Stimulated activated effector memory CD8-positive, alpha-beta T cell treated with anti-CD3 and anti-CD28 coated beads, Interleukin-12 subunit alpha, Interleukin-12 subunit beta, amount 100 ng/mL, for 72 hours (primary cell): ENCODE results near the gene FOXN3.

ENCODE experiments used
- ATAC-seq: fragments of 150-1000 bp; cut with Tn5 transposase; 2 replicates; pipeline ENCODE4 v1.10.0; 2021
- DNase-seq, 2 donors: peaks; one replicate each; pipeline ENCODE4 v3.0.0; 2021 to 2022; ENCODE audit warnings: low spot score in 2 of 2
- H3K27ac Mint-ChIP-seq: one replicate; pipeline ENCODE4 v1.8.0; 2022; ENCODE audit warnings: mild to moderate bottlenecking, mixed read lengths
- H3K36me3 Mint-ChIP-seq: one replicate; pipeline ENCODE4 v1.8.0; 2022; ENCODE audit warnings: mild to moderate bottlenecking, mixed read lengths
- H3K4me1 Mint-ChIP-seq: one replicate; pipeline ENCODE4 v1.8.0; 2022; ENCODE audit warnings: mixed read lengths
- H3K4me3 Mint-ChIP-seq: one replicate; pipeline ENCODE4 v1.8.0; 2022; ENCODE audit warnings: mild to moderate bottlenecking, mixed read lengths
- H3K9me3 Mint-ChIP-seq: one replicate; pipeline ENCODE4 v1.8.0; 2022; ENCODE audit warnings: mixed read lengths

The FOXN3 gene

DNA sequence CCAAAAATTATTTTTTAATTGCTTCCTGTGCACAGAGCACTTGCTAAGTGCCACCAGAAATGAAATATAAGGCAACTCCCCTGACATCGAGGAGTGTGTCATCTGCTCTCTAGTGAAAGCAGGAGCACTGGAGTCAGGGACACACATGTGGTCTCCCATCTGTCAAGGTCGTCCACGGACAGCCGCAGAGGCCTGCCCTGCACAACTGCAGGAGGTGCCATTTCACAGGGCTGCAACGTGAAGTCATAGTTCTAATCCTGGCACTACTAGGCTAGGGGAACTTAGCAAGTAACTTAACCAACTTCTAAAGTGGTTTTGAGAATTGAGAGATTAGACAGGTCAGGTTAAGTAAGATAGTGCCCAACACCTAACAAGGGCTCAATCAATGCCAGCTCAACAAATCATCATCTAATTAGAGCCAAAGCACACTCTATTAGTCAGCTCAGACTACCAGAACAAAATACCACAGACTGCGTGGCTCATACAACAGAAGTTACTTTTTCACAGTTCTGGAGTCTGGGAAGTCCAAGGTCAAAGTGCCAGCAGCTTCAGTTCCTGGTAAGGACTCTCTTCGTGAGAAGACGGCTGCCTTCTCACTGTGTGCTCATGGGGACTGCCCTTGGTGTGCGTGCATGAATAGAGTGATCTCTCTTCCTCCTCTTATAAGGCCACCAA lies 30.7 kb downstream of the FOXN3 start:
- Mint-ChIP-seq H3K4me3 (peak overlapping the region; percentile 22), H3K36me3 (peaks cover 23% of the 10 kb centered on the region), H3K27ac (peak overlapping the region; percentile 74), H3K9me3 (no peaks in the 10 kb centered on the region), H3K4me1 (peaks cover 68% of the 10 kb centered on the region)
- DNase-seq, result peak in 1 of 2 donors; percentile 60
- peak; percentile 94 for ATAC-seq

DNA sequence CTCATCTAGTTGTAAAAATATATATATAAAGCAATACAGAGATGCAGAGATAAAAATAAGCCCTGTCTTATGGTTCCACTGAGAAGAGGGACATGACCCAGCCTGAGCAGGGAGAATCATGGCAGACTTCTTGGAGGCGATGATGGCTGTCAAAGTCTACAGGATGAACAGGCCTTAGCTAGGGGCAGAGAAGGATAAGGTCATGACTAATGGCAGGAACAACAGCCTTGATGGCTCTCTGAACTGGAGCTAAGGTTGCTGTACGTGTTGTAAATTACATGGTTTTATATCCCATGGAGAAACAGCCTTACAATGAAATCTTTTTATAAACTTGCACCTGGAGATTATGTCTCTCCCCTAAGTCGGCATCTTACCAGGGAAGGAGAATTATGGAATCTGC lies 32.4 kb downstream of the FOXN3 start:
- peaks cover 72% of the 10 kb centered on the region for H3K4me1 Mint-ChIP-seq
- peak overlapping the region; percentile 63 for H3K27ac Mint-ChIP-seq
- ATAC-seq (no peak), DNase-seq (no peak)
- no peak overlapping the region for H3K4me3 Mint-ChIP-seq
- H3K9me3 Mint-ChIP-seq, result peaks cover 2% of the 10 kb centered on the region
- peaks cover 23% of the 10 kb centered on the region for H3K36me3 Mint-ChIP-seq

DNA sequence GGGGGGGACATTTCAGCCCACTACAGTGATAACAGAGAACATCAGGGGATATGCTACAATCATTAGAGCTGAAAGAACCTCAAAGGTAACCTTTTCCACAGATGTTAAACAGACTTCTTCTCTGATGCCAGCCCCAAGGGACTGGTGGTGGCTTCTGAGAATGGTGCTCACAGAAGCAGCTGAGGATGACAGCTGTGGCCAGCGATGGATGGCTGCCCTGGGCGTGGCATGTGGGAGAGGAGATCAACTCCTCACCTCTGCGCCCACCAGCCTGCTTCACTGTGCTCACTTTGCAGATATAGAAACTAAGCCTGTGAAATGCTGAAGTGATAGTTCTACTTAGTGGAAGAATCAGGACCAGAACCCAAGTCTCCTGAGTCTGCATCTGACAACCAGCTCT lies 33.0 kb downstream of the FOXN3 start:
- peaks cover 23% of the 10 kb centered on the region for H3K36me3 Mint-ChIP-seq
- DNase-seq (no peak), ATAC-seq (peak; percentile 4)
- H3K4me1 Mint-ChIP-seq, result peaks cover 75% of the 10 kb centered on the region
- H3K9me3 Mint-ChIP-seq, result peaks cover 2% of the 10 kb centered on the region
- peak overlapping the region; percentile 63 for H3K27ac Mint-ChIP-seq
- H3K4me3 Mint-ChIP-seq, result no peak overlapping the region

DNA sequence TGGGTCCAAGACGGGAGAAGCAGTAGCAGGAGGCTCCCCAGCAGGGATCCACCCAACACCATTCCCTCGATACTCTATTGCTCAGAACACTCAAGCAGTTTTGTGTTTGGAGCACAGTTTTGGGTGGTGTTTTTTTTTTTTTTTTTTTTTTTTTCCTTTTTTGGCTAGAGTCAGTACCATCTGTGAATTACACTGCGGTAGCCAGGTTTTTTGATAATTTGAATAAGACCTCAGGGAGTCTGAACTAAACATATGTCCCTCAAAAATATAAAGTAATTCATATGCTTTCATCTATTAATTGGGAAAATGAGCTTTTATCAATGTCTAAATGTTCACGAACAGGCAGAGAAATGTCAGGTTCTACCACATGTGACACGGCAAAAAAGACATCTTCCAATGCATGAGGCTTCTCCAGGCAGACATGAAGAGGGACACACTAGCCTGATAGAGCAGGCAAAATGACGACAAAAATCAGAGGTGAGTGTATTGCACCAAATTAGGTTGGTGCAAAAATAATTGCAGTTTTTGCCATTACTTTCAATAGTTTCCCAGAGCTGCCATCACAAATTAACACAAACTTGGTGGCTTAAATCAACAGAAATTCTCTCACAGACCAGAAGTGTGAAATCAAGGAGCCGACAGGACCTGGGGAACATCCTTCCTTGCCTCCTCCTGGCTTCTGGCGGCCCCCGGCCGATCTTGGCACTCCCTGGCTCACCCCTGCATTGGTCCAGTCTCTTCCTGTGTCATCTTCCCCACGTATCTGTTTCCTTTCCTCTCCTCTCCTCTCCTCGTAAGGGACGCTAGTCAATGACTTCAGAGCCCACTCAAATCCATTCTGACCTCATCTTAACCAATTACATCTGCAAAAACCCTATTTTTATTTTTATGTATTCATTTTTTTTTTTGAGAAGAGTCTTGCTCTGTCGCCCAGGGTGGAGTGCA lies 33.9 kb downstream of the FOXN3 start:
- H3K36me3 Mint-ChIP-seq, result peaks cover 18% of the 10 kb centered on the region
- ATAC-seq, result no peak

GRCh38 chr14:89382487-89382886 lies 34.5 kb downstream of the FOXN3 start:
- peaks cover 2% of the 10 kb centered on the region for H3K9me3 Mint-ChIP-seq
- H3K4me3 Mint-ChIP-seq, result no peak overlapping the region
- DNase-seq, result no peak
- peaks cover 13% of the 10 kb centered on the region for H3K36me3 Mint-ChIP-seq
- H3K27ac Mint-ChIP-seq, result peak overlapping the region; percentile 30
- H3K4me1 Mint-ChIP-seq, result peaks cover 76% of the 10 kb centered on the region
- no peak for ATAC-seq

More for the DNA sequence above, 33.9 kb downstream of the FOXN3 start:
- Mint-ChIP-seq H3K27ac (peak overlapping the region; percentile 30), H3K9me3 (peaks cover 2% of the 10 kb centered on the region), H3K4me3 (no peak overlapping the region), H3K4me1 (peaks cover 76% of the 10 kb centered on the region)
- DNase-seq, result no peak

DNA sequence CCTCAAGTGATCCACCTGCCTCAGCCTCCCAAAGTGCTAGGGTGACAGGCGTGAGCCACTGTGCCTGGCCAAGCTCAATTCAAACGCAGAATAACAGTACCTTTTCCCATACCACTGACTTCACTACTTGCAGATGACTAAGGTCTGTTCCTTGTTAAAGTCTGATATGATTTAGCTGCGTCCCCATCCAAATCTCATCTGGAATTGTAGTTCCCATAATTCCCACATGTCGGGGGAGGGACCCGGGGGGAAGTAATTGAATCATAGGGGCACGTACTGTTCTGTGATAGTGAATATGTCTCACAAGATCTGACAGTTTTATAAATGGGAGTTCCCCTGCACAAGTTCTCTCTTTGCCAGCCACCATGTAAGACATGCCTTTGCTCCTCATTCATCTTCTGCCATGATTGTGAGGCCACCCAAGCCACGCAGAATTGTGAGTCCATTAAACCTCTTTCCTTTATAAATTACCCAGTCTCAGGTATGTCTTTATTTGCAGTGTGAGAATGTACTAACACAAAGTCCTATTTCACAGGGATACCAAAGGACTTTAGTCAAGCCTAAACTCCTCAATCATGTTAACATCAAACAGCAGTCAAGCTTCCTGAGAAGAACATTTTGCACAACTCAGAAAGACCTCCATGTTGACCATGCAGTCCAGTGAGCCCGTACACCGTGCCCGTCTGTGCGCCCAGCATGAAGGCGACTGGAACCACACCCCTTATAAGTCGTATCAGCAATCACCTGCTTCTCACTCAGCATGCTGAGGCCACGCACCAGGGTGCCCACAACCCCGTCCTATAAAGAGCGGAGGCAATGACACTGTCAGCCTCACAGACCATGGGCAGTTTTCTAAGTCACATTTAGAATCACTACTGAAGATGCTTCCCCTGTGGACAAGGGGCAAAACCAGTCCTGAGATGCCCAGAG lies 36.9 kb downstream of the FOXN3 start:
- Mint-ChIP-seq H3K36me3 (peaks cover 5% of the 10 kb centered on the region), H3K4me3 (no peak overlapping the region), H3K4me1 (peaks cover 68% of the 10 kb centered on the region), H3K27ac (peak overlapping the region; percentile 23), H3K9me3 (peaks cover 2% of the 10 kb centered on the region)
- ATAC-seq, result no peak
- no peak for DNase-seq

GRCh38 chr14:89379006-89379405 lies 38.0 kb downstream of the FOXN3 start:
- no peak for ATAC-seq
- Mint-ChIP-seq H3K36me3 (peaks cover 8% of the 10 kb centered on the region), H3K27ac (no peak overlapping the region), H3K4me1 (peaks cover 67% of the 10 kb centered on the region), H3K4me3 (no peak overlapping the region), H3K9me3 (peaks cover 2% of the 10 kb centered on the region)
- no peak for DNase-seq

DNA sequence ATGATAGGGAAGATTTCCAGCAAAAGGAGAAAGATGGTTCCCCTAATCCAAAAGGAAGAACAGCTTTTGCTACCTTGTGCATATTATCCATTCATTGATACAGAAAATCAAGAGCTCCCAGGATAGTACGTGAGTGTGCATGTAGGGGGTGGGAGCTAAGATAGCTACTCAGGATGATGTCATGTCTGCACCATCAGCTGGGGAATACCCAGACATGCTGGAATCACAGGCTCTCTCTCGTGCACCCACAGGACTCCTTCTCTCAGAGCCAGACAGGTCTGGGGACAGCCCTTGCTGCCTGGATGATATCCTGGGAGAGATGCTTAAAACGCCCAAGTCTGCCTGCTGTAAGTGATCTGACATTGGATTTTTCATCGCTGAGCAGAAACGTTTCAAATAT lies 38.9 kb downstream of the FOXN3 start:
- Mint-ChIP-seq H3K4me3 (no peak overlapping the region), H3K27ac (no peak overlapping the region), H3K9me3 (peaks cover 2% of the 10 kb centered on the region), H3K36me3 (peaks cover 7% of the 10 kb centered on the region), H3K4me1 (peaks cover 63% of the 10 kb centered on the region)
- peak; percentile 97 for ATAC-seq
- DNase-seq, result no peak

GRCh38 chr14:89377544-89377943 lies 39.5 kb downstream of the FOXN3 start:
- peaks cover 63% of the 10 kb centered on the region for H3K4me1 Mint-ChIP-seq
- H3K4me3 Mint-ChIP-seq, result no peak overlapping the region
- peaks cover 12% of the 10 kb centered on the region for H3K36me3 Mint-ChIP-seq
- ATAC-seq (no peak), DNase-seq (no peak)
- H3K27ac Mint-ChIP-seq, result no peak overlapping the region
- H3K9me3 Mint-ChIP-seq, result peaks cover 2% of the 10 kb centered on the region

GRCh38 chr14:89374908-89375307 lies 42.1 kb downstream of the FOXN3 start:
- peaks cover 17% of the 10 kb centered on the region for H3K36me3 Mint-ChIP-seq
- H3K4me1 Mint-ChIP-seq, result peaks cover 66% of the 10 kb centered on the region
- H3K4me3 Mint-ChIP-seq, result no peak overlapping the region
- ATAC-seq (peak; percentile 54), DNase-seq (no peak)
- no peak overlapping the region for H3K27ac Mint-ChIP-seq
- no peaks in the 10 kb centered on the region for H3K9me3 Mint-ChIP-seq

DNA sequence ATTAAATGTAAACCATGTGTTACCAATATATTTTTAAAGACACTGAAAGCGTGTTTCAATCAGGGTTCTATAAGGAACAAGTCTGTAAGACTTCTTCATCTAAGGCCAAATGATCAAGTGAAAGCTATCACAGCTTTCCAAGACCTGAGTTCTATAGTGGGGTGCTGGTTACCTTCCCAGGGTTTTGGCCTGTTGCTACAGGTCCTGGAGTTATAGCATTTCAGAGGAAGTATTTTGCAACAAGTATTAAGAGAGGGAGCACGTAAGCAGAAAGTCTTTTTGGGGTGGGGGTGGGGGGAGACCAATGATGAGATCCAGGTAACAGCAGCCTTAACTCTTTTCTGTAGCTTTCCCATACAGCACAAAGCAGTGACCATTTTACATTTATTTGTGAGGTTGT lies 43.8 kb downstream of the FOXN3 start:
- Mint-ChIP-seq H3K27ac (peak overlapping the region; percentile 60), H3K36me3 (peaks cover 17% of the 10 kb centered on the region), H3K4me1 (peaks cover 61% of the 10 kb centered on the region), H3K9me3 (no peaks in the 10 kb centered on the region), H3K4me3 (no peak overlapping the region)
- ATAC-seq (no peak), DNase-seq (no peak)

DNA sequence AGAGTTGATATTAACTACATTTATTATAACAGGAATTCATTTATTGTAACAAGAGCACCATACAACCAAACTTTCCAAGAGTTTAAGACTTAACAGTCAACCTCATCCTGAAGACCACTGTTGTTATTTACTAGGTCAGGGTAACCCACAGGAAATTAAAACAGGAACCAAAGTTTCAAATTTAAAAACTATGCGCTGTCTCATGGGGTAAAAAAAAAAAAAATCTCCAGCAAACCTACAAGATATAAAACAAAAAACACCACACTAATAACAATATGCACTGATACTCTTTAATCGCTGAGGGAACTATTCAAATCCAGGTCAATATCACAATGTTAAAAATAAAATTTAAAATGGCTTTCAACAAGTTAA lies 44.5 kb downstream of the FOXN3 start:
- ATAC-seq (no peak), DNase-seq (no peak)
- H3K4me3 Mint-ChIP-seq, result no peak overlapping the region
- peaks cover 58% of the 10 kb centered on the region for H3K4me1 Mint-ChIP-seq
- H3K9me3 Mint-ChIP-seq, result no peaks in the 10 kb centered on the region
- H3K36me3 Mint-ChIP-seq, result peaks cover 17% of the 10 kb centered on the region
- H3K27ac Mint-ChIP-seq, result peak overlapping the region; percentile 60

GRCh38 chr14:89371585-89372511 lies 45.2 kb downstream of the FOXN3 start:
- DNase-seq (no peak), ATAC-seq (no peak)
- Mint-ChIP-seq H3K4me3 (no peak overlapping the region), H3K36me3 (peaks cover 17% of the 10 kb centered on the region), H3K27ac (peak overlapping the region; percentile 60), H3K4me1 (peaks cover 58% of the 10 kb centered on the region), H3K9me3 (no peaks in the 10 kb centered on the region)

DNA sequence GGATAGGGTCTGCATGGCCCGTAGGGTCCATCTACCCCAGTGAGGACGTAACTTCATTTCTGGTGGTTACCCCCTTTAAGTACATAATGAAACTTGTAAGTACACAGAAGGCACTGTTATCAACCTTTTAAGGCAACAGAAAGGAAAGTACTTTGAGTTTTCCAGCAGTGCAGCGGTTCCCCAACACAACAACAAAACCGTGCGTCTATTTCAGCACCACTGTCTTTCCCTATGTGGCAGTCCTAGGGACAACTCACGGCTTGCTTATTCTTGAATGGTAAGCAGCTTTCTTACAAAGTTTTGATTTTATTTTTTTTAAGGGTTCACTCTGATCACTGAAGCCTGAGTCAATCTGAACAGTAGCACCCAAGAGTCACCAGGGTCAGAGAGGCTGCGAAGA lies 46.3 kb downstream of the FOXN3 start:
- no peaks in the 10 kb centered on the region for H3K9me3 Mint-ChIP-seq
- peaks cover 58% of the 10 kb centered on the region for H3K4me1 Mint-ChIP-seq
- H3K36me3 Mint-ChIP-seq, result peaks cover 17% of the 10 kb centered on the region

More for the DNA sequence above, 46.3 kb downstream of the FOXN3 start:
- Mint-ChIP-seq H3K27ac (no peak overlapping the region), H3K4me3 (no peak overlapping the region)
- DNase-seq (no peak), ATAC-seq (no peak)
